Neural cell (in vitro differentiated cells): ENCODE measurements around the gene CTNNB1. TPM values are rescaled to one million over a fixed set of nuclear protein-coding genes. Genes with fewer than 3 reads are reported as not detected.
A peak's percentile ranks its signal among the peaks of the same experiment; 100 is the strongest.

ENCODE experiments used
- H2AFZ ChIP-seq: fragments of 200-600, 300-800 bp; sonication (generic), shearing (Covaris generic); 2 replicates; pipeline ENCODE4 v1.6.0; 2014; ENCODE audit warnings: low read depth, mild to moderate bottlenecking, antibody characterized with exemption, low read length, moderate library complexity
- H3F3A ChIP-seq: fragments of 200-600 bp; shearing (Covaris generic); 2 replicates; pipeline ENCODE4 v1.6.1; 2016; ENCODE audit warnings: mild to moderate bottlenecking, moderate library complexity, mixed read lengths, antibody characterized with exemption, low read length; ENCODE audit not compliant: insufficient read depth, poor library complexity, severe bottlenecking
- H3K27ac ChIP-seq: fragments of 200-600, 300-800 bp; sonication (generic), shearing (Covaris generic); 2 replicates; pipeline ENCODE4 v1.5.1; 2014; ENCODE audit warnings: mild to moderate bottlenecking, low read length, moderate library complexity
- H3K27me3 ChIP-seq: fragments of 300-800, 200-600 bp; sonication (generic), shearing (Covaris generic); 2 replicates; pipeline ENCODE4 v1.6.0; 2014; ENCODE audit warnings: mild to moderate bottlenecking, low read depth, low read length, moderate library complexity; ENCODE audit not compliant: insufficient read depth
- H3K36me3 ChIP-seq: fragments of 300-800, 200-600 bp; sonication (generic), shearing (Covaris generic); 2 replicates; pipeline ENCODE4 v1.5.1; 2014; ENCODE audit warnings: mild to moderate bottlenecking, antibody characterized with exemption, low read length, moderate library complexity; ENCODE audit not compliant: insufficient read depth
- H3K4me2 ChIP-seq: fragments of 300-800, 200-600 bp; sonication (generic), shearing (Covaris generic); 2 replicates; pipeline ENCODE4 v1.6.0; 2014; ENCODE audit warnings: mild to moderate bottlenecking, low read length
- H3K4me3 ChIP-seq: fragments of 300-800, 200-600 bp; sonication (generic), shearing (Covaris generic); 2 replicates; pipeline ENCODE4 v1.5.1; 2014; ENCODE audit warnings: mild to moderate bottlenecking, low read length, moderate library complexity
- H3K79me2 ChIP-seq: fragments of 200-600 bp; shearing (Covaris generic); replicated peaks from 2 replicates; pipeline ENCODE4 v1.6.0; 2014; ENCODE audit warnings: mild to moderate bottlenecking, low read length, moderate library complexity; ENCODE audit not compliant: insufficient read depth
- H3K9ac ChIP-seq: fragments of 300-800, 200-600 bp; sonication (generic), shearing (Covaris generic); 2 replicates; pipeline ENCODE4 v1.6.1; 2016; ENCODE audit warnings: mild to moderate bottlenecking, low read length, mixed read lengths
- H3K9me2 ChIP-seq: fragments of 200-600 bp; shearing (Covaris generic); 2 replicates; pipeline ENCODE4 v1.6.1; 2016; ENCODE audit warnings: mild to moderate bottlenecking, low read length, mixed read lengths; ENCODE audit not compliant: insufficient read depth
- H3K9me3 ChIP-seq: fragments of 200-600, 300-800 bp; sonication (generic), shearing (Covaris generic); 2 replicates; pipeline ENCODE4 v1.6.1; 2016; ENCODE audit warnings: mild to moderate bottlenecking, mixed run types, low read length, moderate library complexity, mixed read lengths
- H4K20me1 ChIP-seq: fragments of 200-600 bp; shearing (Covaris generic); 2 replicates; pipeline ENCODE4 v1.6.1; 2016; ENCODE audit warnings: mild to moderate bottlenecking, mixed run types; ENCODE audit not compliant: insufficient read depth
- EP300 ChIP-seq: fragments of 450-650 bp; conservative IDR thresholded peaks from 2 replicates; pipeline ENCODE4 v1.6.1; 2014; ENCODE audit warnings: antibody characterized with exemption, mild to moderate bottlenecking, moderate library complexity; ENCODE audit not compliant: poor library complexity, severe bottlenecking
- EZH2 ChIP-seq: fragments of 200-600, 300-800 bp; shearing (Covaris generic), sonication (generic); IDR thresholded peaks from 2 replicates; pipeline ENCODE4 v1.6.1; 2014; ENCODE audit warnings: antibody characterized with exemption, low read length, borderline replicate concordance, mild to moderate bottlenecking; ENCODE audit not compliant: insufficient read depth, poor library complexity, severe bottlenecking
- MXI1 ChIP-seq: fragments of 450-650 bp; conservative IDR thresholded peaks from 2 replicates; pipeline ENCODE4 v1.6.1; 2014; ENCODE audit warnings: antibody characterized with exemption, mild to moderate bottlenecking; ENCODE audit not compliant: poor library complexity, severe bottlenecking
- POLR2AphosphoS5 ChIP-seq: IDR thresholded peaks from 2 replicates; pipeline ENCODE4 v1.6.1; 2012
- RAD21 ChIP-seq: fragments of 450-650 bp; conservative IDR thresholded peaks from 2 replicates; pipeline ENCODE4 v1.6.1; 2014; ENCODE audit warnings: antibody characterized with exemption, mild to moderate bottlenecking, moderate library complexity
- SMC3 ChIP-seq: fragments of 450-650 bp; conservative IDR thresholded peaks from 2 replicates; pipeline ENCODE4 v1.6.1; 2014; ENCODE audit warnings: antibody characterized with exemption, mild to moderate bottlenecking, moderate library complexity; ENCODE audit not compliant: poor library complexity
- TAF1 ChIP-seq: IDR thresholded peaks from 2 replicates; pipeline ENCODE4 v1.6.1; 2012; ENCODE audit warnings: low read depth
- polyA plus RNA-seq: library from polyadenylated mRNA; depleted of rRNA; stranded (reverse); fragments of >200 nt; gene quantifications from 2 replicates; pipeline ENCODE4 v1.2.3, GENCODE V29; 2014
- TF ChIP-seq, protein P1 (sequence below): IDR thresholded peaks from 2 replicates; pipeline ENCODE4 v1.6.1; 2012; ENCODE audit warnings: borderline replicate concordance
- TF ChIP-seq, protein P2 (sequence below): fragments of 450-650 bp; IDR thresholded peaks from 2 replicates; pipeline ENCODE4 v1.5.1; 2014; ENCODE audit warnings: antibody characterized with exemption, mild to moderate bottlenecking, moderate library complexity; ENCODE audit not compliant: poor library complexity, severe bottlenecking

Gene CTNNB1
- polyA plus RNA-seq, 1 donor from 2014 or later, result 317 TPM

DNA sequence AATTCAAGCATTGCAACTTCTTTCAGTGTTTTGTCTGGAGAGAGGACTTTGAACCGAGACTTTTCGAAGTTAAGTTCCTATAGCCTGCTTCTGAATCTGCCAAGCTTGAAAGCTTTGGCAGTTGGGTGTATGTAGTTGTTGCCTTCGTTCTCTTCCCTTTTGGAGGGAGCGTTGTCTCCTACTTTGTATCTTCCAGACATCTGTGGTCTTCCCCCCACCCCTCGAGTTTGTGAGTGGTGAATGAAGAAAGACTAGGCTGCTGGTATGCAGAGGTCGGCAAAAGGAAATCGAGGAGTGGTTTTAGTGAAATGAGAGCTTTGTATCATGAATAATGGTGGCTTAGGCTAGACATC, 1.3 kb downstream of the CTNNB1 start:
- Histone ChIP-seq H3K9ac (peak overlapping the region; percentile 96), H2AFZ (no peak overlapping the region), H3K9me3 (no peaks in the 10 kb centered on the region), H3K4me3 (peak overlapping the region; percentile 79), H3K27ac (peak overlapping the region; percentile 28), H3K79me2 (peaks cover 57% of the 10 kb centered on the region), H3K9me2 (no peaks in the 10 kb centered on the region), H4K20me1 (peaks cover 7% of the 10 kb centered on the region), H3K36me3 (no peaks in the 10 kb centered on the region), H3K4me2 (peak overlapping the region; percentile 60), H3K27me3 (no peaks in the 10 kb centered on the region), H3F3A (peaks cover 5% of the 10 kb centered on the region)
- TF ChIP-seq EP300 (no peak), MXI1 (no peak)
- TF ChIP-seq, protein P1, sequence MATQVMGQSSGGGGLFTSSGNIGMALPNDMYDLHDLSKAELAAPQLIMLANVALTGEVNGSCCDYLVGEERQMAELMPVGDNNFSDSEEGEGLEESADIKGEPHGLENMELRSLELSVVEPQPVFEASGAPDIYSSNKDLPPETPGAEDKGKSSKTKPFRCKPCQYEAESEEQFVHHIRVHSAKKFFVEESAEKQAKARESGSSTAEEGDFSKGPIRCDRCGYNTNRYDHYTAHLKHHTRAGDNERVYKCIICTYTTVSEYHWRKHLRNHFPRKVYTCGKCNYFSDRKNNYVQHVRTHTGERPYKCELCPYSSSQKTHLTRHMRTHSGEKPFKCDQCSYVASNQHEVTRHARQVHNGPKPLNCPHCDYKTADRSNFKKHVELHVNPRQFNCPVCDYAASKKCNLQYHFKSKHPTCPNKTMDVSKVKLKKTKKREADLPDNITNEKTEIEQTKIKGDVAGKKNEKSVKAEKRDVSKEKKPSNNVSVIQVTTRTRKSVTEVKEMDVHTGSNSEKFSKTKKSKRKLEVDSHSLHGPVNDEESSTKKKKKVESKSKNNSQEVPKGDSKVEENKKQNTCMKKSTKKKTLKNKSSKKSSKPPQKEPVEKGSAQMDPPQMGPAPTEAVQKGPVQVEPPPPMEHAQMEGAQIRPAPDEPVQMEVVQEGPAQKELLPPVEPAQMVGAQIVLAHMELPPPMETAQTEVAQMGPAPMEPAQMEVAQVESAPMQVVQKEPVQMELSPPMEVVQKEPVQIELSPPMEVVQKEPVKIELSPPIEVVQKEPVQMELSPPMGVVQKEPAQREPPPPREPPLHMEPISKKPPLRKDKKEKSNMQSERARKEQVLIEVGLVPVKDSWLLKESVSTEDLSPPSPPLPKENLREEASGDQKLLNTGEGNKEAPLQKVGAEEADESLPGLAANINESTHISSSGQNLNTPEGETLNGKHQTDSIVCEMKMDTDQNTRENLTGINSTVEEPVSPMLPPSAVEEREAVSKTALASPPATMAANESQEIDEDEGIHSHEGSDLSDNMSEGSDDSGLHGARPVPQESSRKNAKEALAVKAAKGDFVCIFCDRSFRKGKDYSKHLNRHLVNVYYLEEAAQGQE, result no peak

DNA sequence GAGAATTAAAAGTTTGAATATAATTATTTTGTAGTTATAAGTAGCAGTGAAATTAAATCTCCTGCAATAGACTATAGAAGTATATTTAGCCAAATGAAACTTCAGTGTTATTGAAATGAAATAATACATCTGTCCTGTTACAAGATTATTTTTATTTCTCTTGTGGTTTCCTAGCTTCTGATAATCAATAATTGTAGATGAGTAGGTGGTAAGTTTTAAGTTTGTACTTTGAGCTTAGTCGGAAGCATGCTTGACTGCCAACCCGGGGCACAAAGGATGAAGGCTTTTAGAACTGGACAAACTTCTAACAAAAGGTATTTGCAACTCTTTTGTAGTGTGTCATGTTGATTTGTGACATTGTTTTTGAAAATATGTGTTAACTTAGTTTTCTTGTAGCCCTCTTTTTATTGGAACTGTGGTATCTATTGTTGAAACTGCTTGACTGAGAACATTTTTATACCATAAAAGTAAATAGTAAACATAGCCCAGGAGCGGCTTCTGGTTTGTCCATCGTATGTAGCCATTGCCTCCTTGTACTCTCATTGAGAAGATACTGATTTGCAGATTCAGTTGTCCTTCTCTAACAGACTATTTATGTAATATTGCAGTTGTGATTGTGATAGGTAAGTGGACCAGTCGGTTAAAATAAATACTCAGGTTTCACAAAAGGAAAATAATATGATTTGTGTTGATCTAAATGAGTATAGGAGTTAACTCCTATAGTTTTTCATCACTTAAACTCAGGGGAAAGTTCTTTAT, 2.9 kb downstream of the CTNNB1 start:
- Histone ChIP-seq H3K27me3 (no peaks in the 10 kb centered on the region), H4K20me1 (peaks cover 7% of the 10 kb centered on the region), H3K4me2 (peak overlapping the region; percentile 60), H2AFZ (no peak overlapping the region), H3K27ac (no peak overlapping the region), H3K4me3 (peak overlapping the region; percentile 79), H3K79me2 (peaks cover 74% of the 10 kb centered on the region), H3K9ac (no peak overlapping the region), H3F3A (peaks cover 5% of the 10 kb centered on the region), H3K36me3 (no peaks in the 10 kb centered on the region), H3K9me2 (no peaks in the 10 kb centered on the region), H3K9me3 (no peaks in the 10 kb centered on the region)
- no peak for TF ChIP-seq SMC3
- no peak for TF ChIP-seq RAD21
- TF ChIP-seq, protein P2, sequence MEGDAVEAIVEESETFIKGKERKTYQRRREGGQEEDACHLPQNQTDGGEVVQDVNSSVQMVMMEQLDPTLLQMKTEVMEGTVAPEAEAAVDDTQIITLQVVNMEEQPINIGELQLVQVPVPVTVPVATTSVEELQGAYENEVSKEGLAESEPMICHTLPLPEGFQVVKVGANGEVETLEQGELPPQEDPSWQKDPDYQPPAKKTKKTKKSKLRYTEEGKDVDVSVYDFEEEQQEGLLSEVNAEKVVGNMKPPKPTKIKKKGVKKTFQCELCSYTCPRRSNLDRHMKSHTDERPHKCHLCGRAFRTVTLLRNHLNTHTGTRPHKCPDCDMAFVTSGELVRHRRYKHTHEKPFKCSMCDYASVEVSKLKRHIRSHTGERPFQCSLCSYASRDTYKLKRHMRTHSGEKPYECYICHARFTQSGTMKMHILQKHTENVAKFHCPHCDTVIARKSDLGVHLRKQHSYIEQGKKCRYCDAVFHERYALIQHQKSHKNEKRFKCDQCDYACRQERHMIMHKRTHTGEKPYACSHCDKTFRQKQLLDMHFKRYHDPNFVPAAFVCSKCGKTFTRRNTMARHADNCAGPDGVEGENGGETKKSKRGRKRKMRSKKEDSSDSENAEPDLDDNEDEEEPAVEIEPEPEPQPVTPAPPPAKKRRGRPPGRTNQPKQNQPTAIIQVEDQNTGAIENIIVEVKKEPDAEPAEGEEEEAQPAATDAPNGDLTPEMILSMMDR, result no peak
- TF ChIP-seq EP300, result no peak
- TF ChIP-seq TAF1, result no peak
- no peak for TF ChIP-seq POLR2AphosphoS5
- no peak for TF ChIP-seq EZH2
- TF ChIP-seq, protein P1, result no peak
- no peak for TF ChIP-seq MXI1
